GM23338 (cell line): ENCODE data around the gene HSD11B1L. TPM values are rescaled to one million over a fixed set of nuclear protein-coding genes. Genes with fewer than 3 reads are reported as not detected.
A peak's percentile ranks its signal among the peaks of the same experiment; 100 is the strongest.

Experiments used
- ATAC-seq: fragments of 200-7000 bp; cut with Tn5 transposase; 3 replicates; pipeline ENCODE4 v1.9.1; 2020
- DNase-seq: peaks from one replicate; pipeline ENCODE4 v3.0.0-alpha.2; 2015; ENCODE audit warnings: low spot score
- H2AFZ ChIP-seq: fragments of 200-600 bp; sonication (generic); 2 replicates; pipeline ENCODE4 v1.8.0; 2016; ENCODE audit warnings: antibody characterized with exemption, mild to moderate bottlenecking, moderate library complexity
- H3F3A ChIP-seq: fragments of 200-600 bp; sonication (generic); replicated peaks from 2 replicates; pipeline ENCODE4 v1.8.0; 2017; ENCODE audit warnings: antibody characterized with exemption, mixed run types, low read depth
- H3K27ac ChIP-seq: fragments of 200-600 bp; sonication (generic); 2 replicates; pipeline ENCODE4 v1.6.1; 2016; ENCODE audit warnings: low read depth
- H3K27me3 ChIP-seq: fragments of 200-600 bp; sonication (generic); 2 replicates; pipeline ENCODE4 v1.8.0; 2016; ENCODE audit warnings: mild to moderate bottlenecking, mixed run types, moderate library complexity; ENCODE audit not compliant: insufficient read depth
- H3K36me3 ChIP-seq: fragments of 200-600 bp; sonication (generic); 2 replicates; pipeline ENCODE4 v1.8.0; 2016; ENCODE audit warnings: mild to moderate bottlenecking; ENCODE audit not compliant: insufficient read depth
- H3K4me1 ChIP-seq: fragments of 200-600 bp; sonication (generic); 2 replicates; pipeline ENCODE4 v1.8.0; 2016; ENCODE audit warnings: mild to moderate bottlenecking, moderate library complexity; ENCODE audit not compliant: insufficient read depth
- H3K4me2 ChIP-seq: fragments of 200-600 bp; sonication (generic); 2 replicates; pipeline ENCODE4 v1.7.1; 2017; ENCODE audit warnings: mixed run types
- H3K4me3 ChIP-seq: fragments of 200-600 bp; sonication (generic); 2 replicates; pipeline ENCODE4 v1.6.1; 2016; ENCODE audit warnings: mixed run types
- H3K79me2 ChIP-seq: fragments of 200-600 bp; sonication (generic); replicated peaks from 2 replicates; pipeline ENCODE4 v1.8.0; 2017; ENCODE audit warnings: mild to moderate bottlenecking; ENCODE audit not compliant: insufficient read depth
- H3K9me2 ChIP-seq: fragments of 200-600 bp; sonication (generic); 2 replicates; pipeline ENCODE4 v1.8.0; 2017; ENCODE audit not compliant: insufficient read depth
- H4K20me1 ChIP-seq: fragments of 200-600 bp; sonication (generic); replicated peaks from 2 replicates; pipeline ENCODE4 v1.8.0; 2017; ENCODE audit warnings: mild to moderate bottlenecking; ENCODE audit not compliant: insufficient read depth
- H3K27ac Mint-ChIP-seq: 2 replicates; pipeline ENCODE4 v1.8.0; 2020; ENCODE audit warnings: inconsistent platforms, mild to moderate bottlenecking, moderate library complexity, mixed read lengths
- H3K27me3 Mint-ChIP-seq: 3 replicates; pipeline ENCODE4 v1.8.0; 2022; ENCODE audit warnings: low read depth, mild to moderate bottlenecking, moderate library complexity, mixed read lengths, inconsistent platforms; ENCODE audit not compliant: insufficient read depth, poor library complexity
- H3K36me3 Mint-ChIP-seq: 3 replicates; pipeline ENCODE4 v1.8.0; 2021; ENCODE audit warnings: low read depth, mild to moderate bottlenecking, inconsistent platforms, moderate library complexity, mixed read lengths
- H3K4me1 Mint-ChIP-seq: 3 replicates; pipeline ENCODE4 v1.8.0; 2020; ENCODE audit warnings: mild to moderate bottlenecking, inconsistent platforms, mixed read lengths
- H3K4me3 Mint-ChIP-seq: 3 replicates; pipeline ENCODE4 v1.8.0; 2021; ENCODE audit warnings: moderate library complexity, mild to moderate bottlenecking, inconsistent platforms, mixed read lengths
- H3K9me3 Mint-ChIP-seq: 3 replicates; pipeline ENCODE4 v1.8.0; 2020; ENCODE audit warnings: moderate library complexity, mild to moderate bottlenecking, inconsistent platforms, mixed read lengths
- CREB1 ChIP-seq: fragments of 250-450 bp; sonication (Bioruptor Pico); IDR thresholded peaks from 2 replicates; pipeline ENCODE4 v1.5.0; 2020; ENCODE audit warnings: low read depth, mild to moderate bottlenecking, moderate library complexity
- CTCF ChIP-seq, 2 experiments: fragments of 200-600 bp in 1 of 2; sonication (generic) in 1 of 2; conservative IDR thresholded peaks; 2 replicates each; pipeline versions ENCODE4 v1.5.1 to v1.6.1; 2016 to 2017; ENCODE audit warnings: antibody characterized with exemption in 2 of 2, low read depth in 2 of 2, mild to moderate bottlenecking in 2 of 2, moderate library complexity in 1 of 2
- REST ChIP-seq: IDR thresholded peaks from one replicate; pipeline ENCODE4 v1.6.1; 2018; ENCODE audit warnings: antibody characterized with exemption; ENCODE audit not compliant: unreplicated experiment
- STAT1 ChIP-seq: IDR thresholded peaks from one replicate; pipeline ENCODE4 v1.6.1; 2016; ENCODE audit warnings: antibody characterized with exemption; ENCODE audit not compliant: unreplicated experiment
- ZNF114 ChIP-seq: fragments of 250-450 bp; sonication (Bioruptor Pico); IDR thresholded peaks from 2 replicates; pipeline ENCODE4 v1.5.0; 2020; ENCODE audit warnings: mild to moderate bottlenecking, moderate library complexity
- polyA plus RNA-seq: library from polyadenylated mRNA; unstranded; fragments of >200 nt; fragmentation: Nextera tagmentation; extraction: Ambion mirVana; gene quantifications from 2 replicates; pipeline ENCODE4 v1.2.1, GENCODE V29; 2016
- total RNA-seq: library from RNA; depleted of rRNA; stranded (reverse); fragments of >200 nt; shearing (Covaris generic); gene quantifications from 2 replicates; pipeline ENCODE4 v1.2.3, GENCODE V29; 2014

HSD11B1L gene
- total and polyA plus RNA-seq, 2 experiments from 2014 or later = 12.9 to 18.4 TPM

GRCh38 chr19:5632657-5633056 lies 48.2 kb upstream of the HSD11B1L start:
- TF ChIP-seq CTCF (conservative IDR thresholded peaks at IDR 0.05; ENCODE audit: low read depth in 2 of 2) (no peak), ZNF114 (CRISPR knock-in tag) (no peak), STAT1 (no peak), CREB1 (CRISPR knock-in tag) (no peak)
- no peak for ATAC-seq
- peaks cover 100% of the 10 kb centered on the region for H3K79me2 ChIP-seq

GRCh38 chr19:5635427-5635826 lies 45.4 kb upstream of the HSD11B1L start:
- no peaks in the 10 kb centered on the region for H3K9me2 ChIP-seq
- 0 out of 2 replicates have a peak, but pooled peaks cover 5% of the 10 kb centered on the region for H3K36me3 ChIP-seq
- H3F3A ChIP-seq = 0 out of 2 replicates have a peak, but pooled peaks cover 4% of the 10 kb centered on the region
- no peak overlapping the region for H3K4me3 ChIP-seq
- H3K4me3 Mint-ChIP-seq = no peak overlapping the region
- H3K79me2 ChIP-seq = peaks cover 100% of the 10 kb centered on the region
- no peak for DNase-seq
- no peak overlapping the region for H3K4me2 ChIP-seq
- no peak overlapping the region for H3K27ac Mint-ChIP-seq
- no peak overlapping the region for H2AFZ ChIP-seq
- peaks cover 1% of the 10 kb centered on the region for H3K27me3 Mint-ChIP-seq
- H3K4me1 ChIP-seq = no peaks in the 10 kb centered on the region
- no peak overlapping the region for H3K27ac ChIP-seq
- no peak for TF ChIP-seq REST
- H3K27me3 ChIP-seq = no peaks in the 10 kb centered on the region
- H3K36me3 Mint-ChIP-seq = peaks cover 10% of the 10 kb centered on the region; the same call in 1 of the 3 replicates
- no peaks in the 10 kb centered on the region; the same call in 2 of the 3 replicates for H3K4me1 Mint-ChIP-seq
- no peaks in the 10 kb centered on the region for H3K9me3 Mint-ChIP-seq
- no peak for ATAC-seq
- peaks cover 81% of the 10 kb centered on the region for H4K20me1 ChIP-seq

More at GRCh38 chr19:5632657-5633056, 48.2 kb upstream of the HSD11B1L start:
- H3K4me3 ChIP-seq = no peak overlapping the region
- peaks cover 6% of the 10 kb centered on the region for H3K36me3 ChIP-seq
- peaks cover 82% of the 10 kb centered on the region for H4K20me1 ChIP-seq
- H3K27ac ChIP-seq = no peak overlapping the region
- no peak overlapping the region for H3K4me2 ChIP-seq
- Mint-ChIP-seq H3K4me3 (no peak overlapping the region), H3K36me3 (peaks cover 33% of the 10 kb centered on the region), H3K27me3 (peaks cover 1% of the 10 kb centered on the region), H3K9me3 (no peaks in the 10 kb centered on the region), H3K27ac (peak overlapping the region; percentile 53; the same call in 1 of the 2 replicates), H3K4me1 (peaks cover 1% of the 10 kb centered on the region; the same call in 2 of the 3 replicates)
- no peaks in the 10 kb centered on the region for H3K4me1 ChIP-seq
- no peaks in the 10 kb centered on the region for H3K27me3 ChIP-seq
- no peak overlapping the region for H2AFZ ChIP-seq
- H3K9me2 ChIP-seq = no peaks in the 10 kb centered on the region
- DNase-seq = no peak
- 0 out of 2 replicates have a peak, but pooled peaks cover 12% of the 10 kb centered on the region for H3F3A ChIP-seq
